Measurements from ENCODE around the gene ZNF883. TPM values are rescaled to one million over a fixed set of nuclear protein-coding genes. Genes with fewer than 3 reads are reported as not detected.

Gene ZNF883
- total RNA-seq: 0.16 and 0.50 TPM in 2 replicates

DNA sequence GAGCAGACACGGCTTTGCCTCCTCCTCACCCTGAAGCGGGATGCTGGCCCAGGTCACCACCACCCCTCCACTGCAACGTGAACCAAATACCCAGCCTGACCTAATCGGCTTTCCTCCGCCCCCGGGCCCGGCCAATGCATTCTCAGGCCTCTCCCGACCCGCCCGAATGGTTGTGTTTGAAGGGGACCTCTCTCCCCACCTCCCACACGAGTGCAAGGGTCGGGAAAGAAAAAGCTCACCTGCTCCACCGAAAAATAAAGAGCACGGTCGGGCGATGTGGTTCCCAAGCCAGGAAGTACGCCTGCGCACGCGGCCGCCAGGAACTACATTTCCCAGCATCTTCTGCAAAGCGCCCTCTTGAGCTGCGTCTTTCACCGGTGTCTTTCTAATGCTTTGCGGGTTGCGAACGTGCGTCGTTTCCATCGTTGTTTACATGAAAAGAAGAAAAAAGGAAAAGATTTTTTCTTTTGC, at the start of gene ZNF883:
Gene ZNF883 (minus strand): TSS at position 282 of the 471 bp plus-strand sequence.

DNA sequence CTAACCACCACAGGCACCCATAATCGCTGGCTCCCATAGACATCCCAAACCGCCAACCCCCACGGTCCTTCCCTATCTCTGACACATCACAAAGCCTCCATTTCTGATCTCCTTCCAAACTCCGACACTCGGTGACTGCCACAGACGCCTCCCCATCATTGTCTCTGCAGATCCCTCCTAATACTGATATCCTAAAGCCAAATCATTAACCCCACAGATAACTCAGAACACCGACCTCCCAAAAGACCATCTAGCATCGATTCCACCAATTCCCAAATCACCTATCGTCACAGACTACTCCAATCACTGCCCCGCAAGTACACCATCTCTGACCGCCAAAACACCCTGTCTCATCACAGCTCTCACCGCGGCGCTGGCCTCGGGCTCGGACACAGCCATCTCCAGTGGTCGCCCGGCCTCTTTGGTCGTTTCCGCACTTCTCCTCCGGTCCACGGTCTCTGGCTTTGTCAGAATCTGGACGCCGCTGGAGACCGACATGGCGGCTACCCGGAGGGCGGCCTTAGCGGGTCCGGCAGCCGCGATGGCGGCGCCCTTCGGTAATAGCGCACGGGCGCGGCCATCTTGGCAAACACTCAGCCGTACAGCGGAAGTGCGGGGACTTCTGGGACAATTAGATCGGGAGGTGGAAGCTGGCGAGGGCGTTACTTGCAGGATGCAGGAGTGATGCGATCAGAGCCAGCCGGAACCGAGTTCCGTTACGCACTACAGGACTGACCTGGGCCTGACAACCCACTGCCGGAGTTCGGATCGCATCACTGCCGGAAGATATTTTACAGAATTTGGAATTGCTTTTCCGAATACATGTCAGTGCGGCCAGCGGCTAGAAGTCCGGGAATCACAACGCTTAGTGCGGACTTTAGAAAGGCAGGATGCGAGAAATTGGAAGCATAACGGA, 44.5 kb upstream of the ZNF883 start, which contains the start of gene ZFP37:
Gene ZFP37 (minus strand): TSS at position 534 of the 916 bp plus-strand sequence. CDS start 36 bp downstream, at position 498.

Other genes starting within 250 kb of the ZNF883 start
- gene SLC46A2, start 121.3 kb downstream of the ZNF883 start, total RNA-seq: not detected in 2 replicates
- 0.49 and 1.4 TPM in 2 replicates for gene ZFP37, start 44.5 kb upstream of the ZNF883 start, total RNA-seq
- 5.3 and 14.5 TPM in 2 replicates for gene SLC31A2, start 138.8 kb upstream of the ZNF883 start, total RNA-seq
- 9.9 and 21.0 TPM in 2 replicates for gene FKBP15, start 209.1 kb upstream of the ZNF883 start, total RNA-seq
- 8.9 and 15.4 TPM in 2 replicates for gene SLC31A1, start 209.4 kb upstream of the ZNF883 start, total RNA-seq

Measured in bladder microvascular endothelial cell (primary cell).